ENCODE results near the gene CTIF. TPM values are rescaled to one million over a fixed set of nuclear protein-coding genes. Genes with fewer than 3 reads are reported as not detected.

Gene CTIF
- polyA plus RNA-seq, 1 of the 3 experiments (the other 2 are of a cell fraction): 47.2 TPM

DNA sequence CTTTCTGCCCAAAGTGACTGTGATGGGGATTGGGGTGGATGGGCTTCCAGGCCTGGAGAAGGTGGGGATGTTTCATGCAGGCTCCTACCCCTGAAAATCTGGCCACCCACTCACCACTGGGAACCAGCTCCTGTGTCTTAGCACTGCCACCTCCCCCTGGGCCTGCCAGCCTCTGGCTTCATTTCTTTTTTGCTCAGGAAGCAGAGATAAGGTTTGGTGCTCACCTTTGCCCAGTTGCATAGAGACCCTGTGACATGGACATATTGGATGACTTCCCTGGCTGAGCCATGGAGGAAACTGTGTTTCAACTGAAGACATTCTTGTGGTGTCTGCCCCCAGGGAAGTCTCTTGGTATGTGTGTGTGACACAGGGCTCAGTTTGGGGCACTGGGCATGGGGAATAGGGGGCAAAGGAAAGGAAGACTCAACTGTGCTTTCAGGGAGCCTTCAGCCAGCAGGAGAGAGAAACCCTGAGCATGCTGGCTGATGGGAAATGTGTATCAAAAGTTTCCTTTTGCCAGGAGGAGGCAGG is 16.7 kb downstream of the CTIF start:
- peaks cover 51% of the 10 kb centered on the region for H4K20me1 ChIP-seq (ENCODE audit: insufficient read depth)

DNA sequence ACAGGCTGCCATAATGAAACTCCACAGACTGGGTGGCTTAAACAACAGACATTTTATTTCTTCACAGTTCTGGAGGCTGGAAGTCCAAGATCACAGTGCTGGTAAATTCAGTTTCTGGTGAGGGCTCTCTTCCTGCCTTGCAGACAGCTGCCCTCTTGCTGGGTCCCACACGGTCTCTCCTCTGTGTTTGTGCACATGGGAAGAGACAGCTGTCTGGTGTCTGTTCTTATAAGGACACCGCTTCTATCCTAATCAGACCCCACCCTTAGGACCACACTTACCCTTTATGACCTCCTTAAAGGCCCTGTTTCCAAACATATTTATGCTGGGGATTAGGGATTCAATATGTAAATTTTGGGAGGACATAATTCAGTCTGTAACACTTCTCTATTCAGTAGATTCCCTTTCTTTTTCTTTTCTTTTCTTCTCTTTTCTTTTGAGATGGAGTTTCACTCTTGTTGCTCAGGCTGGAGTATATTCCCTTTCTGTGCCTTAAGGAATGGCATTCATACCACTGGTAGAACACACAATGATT is 18.9 kb downstream of the CTIF start:
- Histone ChIP-seq H3K4me2 (no peak overlapping the region), H3K79me2 (ENCODE audit: insufficient read depth) (peaks cover 99% of the 10 kb centered on the region), H3K9ac (no peak overlapping the region), H3K4me1 (ENCODE audit: control insufficient read depth in 1 of 2, insufficient read depth in 2 of 2, low read depth in 1 of 2, low read length in 1 of 2) (peaks cover 11 to 15% of the 10 kb centered on the region in 2 experiments; a peak in 3 of 4 replicates), H3K27ac (ENCODE audit: low read depth in 2 of 2, low read length in 1 of 2) (no peak overlapping the region), H3F3A (replicated peaks; ENCODE audit: insufficient read depth) (peaks cover 19% of the 10 kb centered on the region), H3K9me3 (no peaks in the 10 kb centered on the region), H3K9me2 (no peaks in the 10 kb centered on the region), H3K4me3 (ENCODE audit: low read depth in 2 of 2, low read length in 1 of 2) (no peak overlapping the region), H4K20me1 (ENCODE audit: insufficient read depth) (peaks cover 42% of the 10 kb centered on the region), H3K27me3 (ENCODE audit: insufficient read depth) (no peaks in the 10 kb centered on the region), H3K36me3 (replicated peaks in 1 of 2; ENCODE audit: control insufficient read depth in 1 of 2, insufficient read depth in 2 of 2, low read length in 1 of 2) (peaks cover 8 to 23% of the 10 kb centered on the region in 2 experiments), H2AFZ (ENCODE audit: low read depth) (no peak overlapping the region)
- POLR2A ChIA-PET: no interaction called here
- DNase-seq: no peak
- WGBS (ENCODE audit: low lambda C conversion rate): 88% methylated on average over 2 of the region's 2 CpGs
- CTCF ChIA-PET: interaction anchor here (1.7 to 1.8 kb wide), 2 partner anchors 15 to 74 kb away, joined by 3 to 4 read pairs; no protein-coding TSS in a partner anchor
- TF ChIP-seq GATA2 (CRISPR knock-in tag; IDR thresholded peaks at IDR 0.05): no peak
- TF ChIP-seq, protein P1, sequence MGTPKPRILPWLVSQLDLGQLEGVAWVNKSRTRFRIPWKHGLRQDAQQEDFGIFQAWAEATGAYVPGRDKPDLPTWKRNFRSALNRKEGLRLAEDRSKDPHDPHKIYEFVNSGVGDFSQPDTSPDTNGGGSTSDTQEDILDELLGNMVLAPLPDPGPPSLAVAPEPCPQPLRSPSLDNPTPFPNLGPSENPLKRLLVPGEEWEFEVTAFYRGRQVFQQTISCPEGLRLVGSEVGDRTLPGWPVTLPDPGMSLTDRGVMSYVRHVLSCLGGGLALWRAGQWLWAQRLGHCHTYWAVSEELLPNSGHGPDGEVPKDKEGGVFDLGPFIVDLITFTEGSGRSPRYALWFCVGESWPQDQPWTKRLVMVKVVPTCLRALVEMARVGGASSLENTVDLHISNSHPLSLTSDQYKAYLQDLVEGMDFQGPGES (IDR thresholded peaks at IDR 0.05; ENCODE audit: low read depth, low read length): no peak
- no peak for TF ChIP-seq POLR2AphosphoS5 (IDR thresholded peaks at IDR 0.05; ENCODE audit: low read depth, low read length)
- no peak for TF ChIP-seq RFX5 (IDR thresholded peaks at IDR 0.05; ENCODE audit: low read length)
- TF ChIP-seq, protein P2, sequence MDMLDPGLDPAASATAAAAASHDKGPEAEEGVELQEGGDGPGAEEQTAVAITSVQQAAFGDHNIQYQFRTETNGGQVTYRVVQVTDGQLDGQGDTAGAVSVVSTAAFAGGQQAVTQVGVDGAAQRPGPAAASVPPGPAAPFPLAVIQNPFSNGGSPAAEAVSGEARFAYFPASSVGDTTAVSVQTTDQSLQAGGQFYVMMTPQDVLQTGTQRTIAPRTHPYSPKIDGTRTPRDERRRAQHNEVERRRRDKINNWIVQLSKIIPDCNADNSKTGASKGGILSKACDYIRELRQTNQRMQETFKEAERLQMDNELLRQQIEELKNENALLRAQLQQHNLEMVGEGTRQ (IDR thresholded peaks at IDR 0.05; ENCODE audit: borderline replicate concordance, low read depth, low read length): no peak
- TF ChIP-seq FOSL2 (IDR thresholded peaks at IDR 0.05; ENCODE audit: borderline replicate concordance, low read depth): no peak
- TF ChIP-seq YY1 (IDR thresholded peaks at IDR 0.05; ENCODE audit: low read depth): no peak
- no peak for TF ChIP-seq FOXJ3 (CRISPR knock-in tag; IDR thresholded peaks at IDR 0.05)
- TF ChIP-seq, protein P3, sequence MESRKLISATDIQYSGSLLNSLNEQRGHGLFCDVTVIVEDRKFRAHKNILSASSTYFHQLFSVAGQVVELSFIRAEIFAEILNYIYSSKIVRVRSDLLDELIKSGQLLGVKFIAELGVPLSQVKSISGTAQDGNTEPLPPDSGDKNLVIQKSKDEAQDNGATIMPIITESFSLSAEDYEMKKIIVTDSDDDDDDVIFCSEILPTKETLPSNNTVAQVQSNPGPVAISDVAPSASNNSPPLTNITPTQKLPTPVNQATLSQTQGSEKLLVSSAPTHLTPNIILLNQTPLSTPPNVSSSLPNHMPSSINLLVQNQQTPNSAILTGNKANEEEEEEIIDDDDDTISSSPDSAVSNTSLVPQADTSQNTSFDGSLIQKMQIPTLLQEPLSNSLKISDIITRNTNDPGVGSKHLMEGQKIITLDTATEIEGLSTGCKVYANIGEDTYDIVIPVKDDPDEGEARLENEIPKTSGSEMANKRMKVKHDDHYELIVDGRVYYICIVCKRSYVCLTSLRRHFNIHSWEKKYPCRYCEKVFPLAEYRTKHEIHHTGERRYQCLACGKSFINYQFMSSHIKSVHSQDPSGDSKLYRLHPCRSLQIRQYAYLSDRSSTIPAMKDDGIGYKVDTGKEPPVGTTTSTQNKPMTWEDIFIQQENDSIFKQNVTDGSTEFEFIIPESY (IDR thresholded peaks at IDR 0.05; ENCODE audit: borderline replicate concordance, low read depth): no peak
- TF ChIP-seq, protein P4, sequence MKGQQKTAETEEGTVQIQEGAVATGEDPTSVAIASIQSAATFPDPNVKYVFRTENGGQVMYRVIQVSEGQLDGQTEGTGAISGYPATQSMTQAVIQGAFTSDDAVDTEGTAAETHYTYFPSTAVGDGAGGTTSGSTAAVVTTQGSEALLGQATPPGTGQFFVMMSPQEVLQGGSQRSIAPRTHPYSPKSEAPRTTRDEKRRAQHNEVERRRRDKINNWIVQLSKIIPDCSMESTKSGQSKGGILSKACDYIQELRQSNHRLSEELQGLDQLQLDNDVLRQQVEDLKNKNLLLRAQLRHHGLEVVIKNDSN (IDR thresholded peaks at IDR 0.05; ENCODE audit: borderline replicate concordance, low read depth): no peak
- TF ChIP-seq EZH2phosphoT487 (IDR thresholded peaks at IDR 0.05; ENCODE audit: borderline replicate concordance, low read depth): no peak
- TF ChIP-seq JUND (IDR thresholded peaks at IDR 0.05): no peak

More for the DNA sequence above, 16.7 kb downstream of the CTIF start:
- TF ChIP-seq FOSL2 (IDR thresholded peaks at IDR 0.05; ENCODE audit: borderline replicate concordance, low read depth): no peak
- TF ChIP-seq, protein P2 (IDR thresholded peaks at IDR 0.05; ENCODE audit: borderline replicate concordance, low read depth, low read length): no peak
- no peak for TF ChIP-seq JUND (IDR thresholded peaks at IDR 0.05)
- no peak for TF ChIP-seq RAD21 (IDR thresholded peaks at IDR 0.05; ENCODE audit: low read length)
- TF ChIP-seq, protein P4 (IDR thresholded peaks at IDR 0.05; ENCODE audit: borderline replicate concordance, low read depth): no peak
- no peak for TF ChIP-seq ELF1 (IDR thresholded peaks at IDR 0.05)
- TF ChIP-seq SMC3 (IDR thresholded peaks at IDR 0.05; ENCODE audit: low read depth, low read length): no peak
- TF ChIP-seq CHD2 (IDR thresholded peaks at IDR 0.05; ENCODE audit: low read length, partially characterized antibody): no peak
- no peak for TF ChIP-seq MXI1 (IDR thresholded peaks at IDR 0.05; ENCODE audit: low read depth, low read length)
- TF ChIP-seq SIN3A (IDR thresholded peaks at IDR 0.05; ENCODE audit: borderline replicate concordance, low read depth, low read length): no peak
- no peak for TF ChIP-seq NFIC (IDR thresholded peaks at IDR 0.05; ENCODE audit: borderline replicate concordance)
- TF ChIP-seq EZH2phosphoT487 (IDR thresholded peaks at IDR 0.05; ENCODE audit: borderline replicate concordance, low read depth): no peak
- no peaks in the 10 kb centered on the region for H3K27me3 ChIP-seq (ENCODE audit: insufficient read depth)
- ChIA-PET CTCF (interaction anchor here (1.0 to 1.8 kb wide), 3 partner anchors 8 to 49 kb away, joined by 3 to 4 read pairs (median 3); no protein-coding TSS in a partner anchor), POLR2A (no interaction called here)
- H3F3A ChIP-seq (replicated peaks; ENCODE audit: insufficient read depth): peaks cover 15% of the 10 kb centered on the region
- H3K4me2 ChIP-seq: no peak overlapping the region
- peaks cover 0 to 3% of the 10 kb centered on the region in 2 experiments; a peak in 1 of 4 replicates for H3K4me1 ChIP-seq (ENCODE audit: control insufficient read depth in 1 of 2, insufficient read depth in 2 of 2, low read depth in 1 of 2, low read length in 1 of 2)
- H3K9ac ChIP-seq: no peak overlapping the region
- DNase-seq: no peak
- H3K27ac ChIP-seq (ENCODE audit: low read depth in 2 of 2, low read length in 1 of 2): no peak overlapping the region
- H3K9me2 ChIP-seq: no peaks in the 10 kb centered on the region
- H3K9me3 ChIP-seq: no peaks in the 10 kb centered on the region
- no peak overlapping the region for H2AFZ ChIP-seq (ENCODE audit: low read depth)
- peaks cover 99% of the 10 kb centered on the region for H3K79me2 ChIP-seq (ENCODE audit: insufficient read depth)
- H3K4me3 ChIP-seq (ENCODE audit: low read depth in 2 of 2, low read length in 1 of 2): no peak overlapping the region
- H3K36me3 ChIP-seq (replicated peaks in 1 of 2; ENCODE audit: control insufficient read depth in 1 of 2, insufficient read depth in 2 of 2, low read length in 1 of 2): peaks cover 13 to 26% of the 10 kb centered on the region in 2 experiments

Data from SK-N-SH (cell line).